ENCODE data around the gene MACO1. TPM values are rescaled to one million over a fixed set of nuclear protein-coding genes. Genes with fewer than 3 reads are reported as not detected.

MACO1 gene
- total RNA-seq, 1 donor from 2014 or later, result 31.5 TPM

DNA sequence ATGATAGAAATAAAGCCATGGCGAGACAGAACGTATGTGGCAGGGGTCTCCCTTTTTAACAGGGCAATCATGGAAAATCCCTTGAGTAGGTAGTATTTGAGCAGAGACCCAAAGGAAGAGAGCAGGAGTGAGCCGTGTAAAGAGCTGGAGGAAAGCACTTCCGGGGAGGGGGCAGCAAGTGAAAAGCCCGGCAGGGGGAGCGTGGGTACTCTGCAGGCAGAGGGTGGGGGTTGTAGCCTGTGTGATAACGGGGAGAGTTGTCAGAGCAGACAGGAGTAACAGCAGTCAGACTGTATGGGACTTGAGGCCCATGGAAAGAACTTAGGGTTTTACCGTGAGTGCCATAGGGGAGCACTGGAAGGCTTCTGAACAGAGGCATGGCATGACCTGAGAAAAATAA lies 61.6 kb downstream of the MACO1 start:
- no peak for DNase-seq (ENCODE audit: low spot score, unreplicated experiment)
- Mint-ChIP-seq H3K9me3 (ENCODE audit: low read depth) (no peaks in the 10 kb centered on the region), H3K4me1 (ENCODE audit: low read depth) (no peaks in the 10 kb centered on the region), H3K4me3 (ENCODE audit: low read depth) (no peak overlapping the region), H3K36me3 (ENCODE audit: insufficient read depth) (peaks cover 22% of the 10 kb centered on the region), H3K27ac (no peak overlapping the region), H3K27me3 (no peaks in the 10 kb centered on the region)
- TF ChIP-seq, protein P1, sequence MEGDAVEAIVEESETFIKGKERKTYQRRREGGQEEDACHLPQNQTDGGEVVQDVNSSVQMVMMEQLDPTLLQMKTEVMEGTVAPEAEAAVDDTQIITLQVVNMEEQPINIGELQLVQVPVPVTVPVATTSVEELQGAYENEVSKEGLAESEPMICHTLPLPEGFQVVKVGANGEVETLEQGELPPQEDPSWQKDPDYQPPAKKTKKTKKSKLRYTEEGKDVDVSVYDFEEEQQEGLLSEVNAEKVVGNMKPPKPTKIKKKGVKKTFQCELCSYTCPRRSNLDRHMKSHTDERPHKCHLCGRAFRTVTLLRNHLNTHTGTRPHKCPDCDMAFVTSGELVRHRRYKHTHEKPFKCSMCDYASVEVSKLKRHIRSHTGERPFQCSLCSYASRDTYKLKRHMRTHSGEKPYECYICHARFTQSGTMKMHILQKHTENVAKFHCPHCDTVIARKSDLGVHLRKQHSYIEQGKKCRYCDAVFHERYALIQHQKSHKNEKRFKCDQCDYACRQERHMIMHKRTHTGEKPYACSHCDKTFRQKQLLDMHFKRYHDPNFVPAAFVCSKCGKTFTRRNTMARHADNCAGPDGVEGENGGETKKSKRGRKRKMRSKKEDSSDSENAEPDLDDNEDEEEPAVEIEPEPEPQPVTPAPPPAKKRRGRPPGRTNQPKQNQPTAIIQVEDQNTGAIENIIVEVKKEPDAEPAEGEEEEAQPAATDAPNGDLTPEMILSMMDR (IDR thresholded peaks at IDR 0.05; ENCODE audit: unreplicated experiment), result no peak

DNA sequence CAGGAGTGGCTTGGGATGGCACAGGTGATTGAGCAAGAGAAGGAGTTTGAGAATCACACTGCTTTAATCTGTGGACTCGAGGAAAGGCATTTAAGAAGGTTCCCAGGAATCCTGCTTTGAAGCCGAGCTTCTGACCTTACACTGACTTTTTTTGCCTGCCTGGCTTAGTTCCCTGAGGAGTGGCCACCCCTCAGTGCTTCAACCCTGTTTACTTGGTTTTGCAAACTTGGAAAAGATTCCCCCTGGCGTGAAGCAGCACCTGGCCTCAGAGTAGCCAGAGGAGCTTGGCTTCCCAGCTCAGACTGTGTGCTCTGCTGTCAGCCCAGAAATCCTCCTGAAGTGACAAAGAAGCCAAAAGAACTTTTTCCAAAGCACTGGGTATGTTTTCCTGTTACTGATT lies 64.3 kb downstream of the MACO1 start:
- Mint-ChIP-seq H3K27me3 (no peaks in the 10 kb centered on the region), H3K9me3 (ENCODE audit: low read depth) (no peaks in the 10 kb centered on the region), H3K27ac (peak overlapping the region; percentile 51), H3K36me3 (ENCODE audit: insufficient read depth) (peaks cover 25% of the 10 kb centered on the region), H3K4me3 (ENCODE audit: low read depth) (no peak overlapping the region), H3K4me1 (ENCODE audit: low read depth) (no peaks in the 10 kb centered on the region)
- no peak for DNase-seq (ENCODE audit: low spot score, unreplicated experiment)
- TF ChIP-seq, protein P1 (IDR thresholded peaks at IDR 0.05; ENCODE audit: unreplicated experiment), result no peak

DNA sequence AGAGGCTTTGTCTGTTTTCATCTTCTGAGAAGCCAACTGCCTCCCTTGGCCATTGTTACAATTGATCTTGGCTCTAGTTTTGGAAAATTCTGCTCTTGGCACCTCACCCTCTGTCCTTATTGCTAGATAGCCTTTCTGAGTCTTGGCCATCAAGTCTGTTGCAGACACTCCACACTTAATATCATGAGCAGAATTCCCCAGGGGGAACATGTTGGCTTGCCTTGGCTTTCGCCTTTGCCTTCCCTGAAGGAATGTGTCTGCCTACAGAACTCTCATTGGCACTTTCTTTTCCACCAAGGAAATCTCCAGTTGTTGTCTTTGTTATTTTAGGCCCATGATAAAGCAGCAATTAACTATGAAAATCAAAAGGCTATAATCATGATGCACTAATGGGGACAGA lies 70.0 kb downstream of the MACO1 start:
- no peaks in the 10 kb centered on the region for H3K4me1 Mint-ChIP-seq (ENCODE audit: low read depth)
- no peak for DNase-seq (ENCODE audit: low spot score, unreplicated experiment)
- no peak overlapping the region for H3K27ac Mint-ChIP-seq
- H3K36me3 Mint-ChIP-seq (ENCODE audit: insufficient read depth), result peaks cover 17% of the 10 kb centered on the region
- no peaks in the 10 kb centered on the region for H3K27me3 Mint-ChIP-seq
- H3K9me3 Mint-ChIP-seq (ENCODE audit: low read depth), result no peaks in the 10 kb centered on the region
- TF ChIP-seq, protein P1 (IDR thresholded peaks at IDR 0.05; ENCODE audit: unreplicated experiment), result no peak
- no peak overlapping the region for H3K4me3 Mint-ChIP-seq (ENCODE audit: low read depth)

DNA sequence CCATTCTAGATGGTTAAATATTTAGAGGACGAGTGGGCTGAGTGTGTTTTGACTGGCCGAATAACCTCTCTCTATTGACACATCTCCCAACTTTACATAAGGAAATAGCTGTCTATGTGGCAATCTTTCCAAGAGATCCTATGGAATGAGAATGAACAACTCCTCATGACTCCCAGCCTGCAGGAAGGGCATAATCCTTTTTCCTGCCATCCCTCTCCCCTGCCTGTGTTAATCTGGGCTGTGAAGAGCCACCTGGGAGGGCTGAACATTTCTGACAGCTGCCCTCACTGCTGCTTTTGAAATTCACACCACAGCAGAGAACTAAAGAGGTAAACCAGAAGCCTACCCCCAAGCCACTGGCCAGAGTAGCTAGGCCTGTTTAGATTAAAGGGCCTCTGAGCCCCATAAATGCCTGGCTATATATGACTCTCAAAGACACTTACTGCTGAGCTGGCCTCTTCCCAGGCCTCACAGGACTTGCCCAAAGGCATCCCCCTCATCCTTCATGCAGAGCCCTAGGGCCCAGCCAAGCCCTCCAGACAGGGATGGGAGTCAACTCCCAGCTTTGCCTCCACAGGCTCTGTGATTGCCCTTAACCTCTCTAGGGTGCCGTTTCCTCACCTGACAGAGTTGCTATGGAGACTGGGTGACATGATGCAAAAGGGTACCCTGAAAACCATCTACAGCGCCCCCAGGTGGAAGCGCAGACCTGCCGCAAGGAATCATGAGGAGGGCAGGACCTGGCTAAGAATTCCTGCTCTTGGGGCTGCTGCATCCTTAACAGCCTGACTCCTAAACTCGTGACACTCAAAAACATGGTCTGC lies 70.8 kb downstream of the MACO1 start:
- no peaks in the 10 kb centered on the region for H3K9me3 Mint-ChIP-seq (ENCODE audit: low read depth)
- peaks cover 18% of the 10 kb centered on the region for H3K36me3 Mint-ChIP-seq (ENCODE audit: insufficient read depth)
- TF ChIP-seq, protein P1 (IDR thresholded peaks at IDR 0.05; ENCODE audit: unreplicated experiment), result peak; percentile 27
- no peaks in the 10 kb centered on the region for H3K27me3 Mint-ChIP-seq
- no peak for DNase-seq (ENCODE audit: low spot score, unreplicated experiment)
- no peak overlapping the region for H3K27ac Mint-ChIP-seq
- peaks cover 3% of the 10 kb centered on the region for H3K4me1 Mint-ChIP-seq (ENCODE audit: low read depth)
- no peak overlapping the region for H3K4me3 Mint-ChIP-seq (ENCODE audit: low read depth)

DNA sequence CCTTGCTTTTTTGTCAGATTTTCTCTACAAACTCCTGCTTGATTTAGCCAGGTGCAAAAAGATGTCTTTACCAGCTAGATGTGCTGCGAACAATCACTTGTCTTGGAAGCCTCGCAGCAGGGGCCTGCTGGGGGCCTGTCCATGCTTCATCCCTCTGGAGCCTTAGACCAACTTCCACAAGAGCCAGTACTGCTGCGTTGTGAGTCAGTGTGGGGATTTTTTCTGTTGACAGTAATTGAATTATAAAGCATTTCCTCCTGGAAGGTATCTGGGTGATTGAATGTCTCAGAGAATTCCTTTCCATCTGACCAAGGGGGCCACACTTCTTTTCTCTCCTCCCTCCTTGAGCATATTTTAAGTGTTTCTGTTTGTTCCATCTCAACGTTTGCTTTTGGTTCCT lies 72.3 kb downstream of the MACO1 start:
- Mint-ChIP-seq H3K36me3 (ENCODE audit: insufficient read depth) (peaks cover 13% of the 10 kb centered on the region), H3K27ac (no peak overlapping the region)
- TF ChIP-seq, protein P1 (IDR thresholded peaks at IDR 0.05; ENCODE audit: unreplicated experiment), result no peak

More for the DNA sequence above, 72.3 kb downstream of the MACO1 start:
- Mint-ChIP-seq H3K9me3 (ENCODE audit: low read depth) (no peaks in the 10 kb centered on the region), H3K4me1 (ENCODE audit: low read depth) (peaks cover 4% of the 10 kb centered on the region), H3K27me3 (no peaks in the 10 kb centered on the region), H3K4me3 (ENCODE audit: low read depth) (no peak overlapping the region)
- DNase-seq (ENCODE audit: low spot score, unreplicated experiment), result no peak

All from progenitor cell of endocrine pancreas (in vitro differentiated cells).